Activated CD8-positive, alpha-beta memory T cell treated with anti-CD3 and anti-CD28 coated beads for 24 hours (primary cell): ENCODE results near the gene CYP2E1.
"Not testable (repeated sequence)": the region's sequence is repeated elsewhere in the genome, so short reads cannot be mapped to it uniquely, and the experiment has no call there.

Experiments
- DNase-seq: peaks from one replicate; pipeline ENCODE4 v3.0.0-alpha.2; 2020

CYP2E1 gene

DNA sequence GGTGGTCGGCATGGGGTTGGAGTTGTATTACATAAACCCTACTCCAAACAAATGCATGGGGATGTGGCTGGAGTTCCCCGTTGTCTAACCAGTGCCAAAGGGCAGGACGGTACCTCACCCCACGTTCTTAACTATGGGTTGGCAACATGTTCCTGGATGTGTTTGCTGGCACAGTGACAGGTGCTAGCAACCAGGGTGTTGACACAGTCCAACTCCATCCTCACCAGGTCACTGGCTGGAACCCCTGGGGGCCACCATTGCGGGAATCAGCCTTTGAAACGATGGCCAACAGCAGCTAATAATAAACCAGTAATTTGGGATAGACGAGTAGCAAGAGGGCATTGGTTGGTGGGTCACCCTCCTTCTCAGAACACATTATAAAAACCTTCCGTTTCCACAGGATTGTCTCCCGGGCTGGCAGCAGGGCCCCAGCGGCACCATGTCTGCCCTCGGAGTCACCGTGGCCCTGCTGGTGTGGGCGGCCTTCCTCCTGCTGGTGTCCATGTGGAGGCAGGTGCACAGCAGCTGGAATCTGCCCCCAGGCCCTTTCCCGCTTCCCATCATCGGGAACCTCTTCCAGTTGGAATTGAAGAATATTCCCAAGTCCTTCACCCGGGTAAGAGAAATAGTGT is at the start of gene CYP2E1:
CYP2E1 (plus strand) TSS at position 407 of the 632 bp plus-strand sequence; CDS start at position 440, 33 bp downstream.
- DNase-seq, result no peak

DNA sequence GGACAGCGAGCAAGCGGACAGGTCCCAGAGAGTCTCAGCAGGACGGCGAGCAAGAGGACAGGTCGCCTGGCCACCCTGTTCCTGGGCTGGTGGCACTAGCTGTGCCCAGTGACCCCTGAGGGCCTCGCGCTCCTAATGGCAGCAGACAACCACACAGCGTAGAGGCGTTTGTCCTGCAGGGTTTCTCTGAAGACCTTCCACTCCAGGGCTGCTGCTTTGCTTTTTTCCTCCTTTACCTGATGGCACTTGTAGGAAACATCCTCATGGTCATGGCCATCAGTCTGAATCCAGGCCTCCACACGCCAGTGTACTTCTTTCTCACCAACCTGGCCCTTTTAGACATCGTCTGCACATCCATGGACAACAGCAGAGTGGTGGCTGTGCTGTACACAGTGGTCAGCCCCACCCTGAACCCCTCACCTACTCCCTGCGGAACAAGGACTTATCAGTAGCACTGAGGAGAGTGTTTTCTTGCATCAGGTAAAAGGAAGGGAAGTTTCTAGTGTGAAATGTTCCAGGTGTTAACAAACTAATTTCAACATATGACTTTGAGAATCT is 46.0 kb upstream of the CYP2E1 start:
- DNase-seq, result no peak

DNA sequence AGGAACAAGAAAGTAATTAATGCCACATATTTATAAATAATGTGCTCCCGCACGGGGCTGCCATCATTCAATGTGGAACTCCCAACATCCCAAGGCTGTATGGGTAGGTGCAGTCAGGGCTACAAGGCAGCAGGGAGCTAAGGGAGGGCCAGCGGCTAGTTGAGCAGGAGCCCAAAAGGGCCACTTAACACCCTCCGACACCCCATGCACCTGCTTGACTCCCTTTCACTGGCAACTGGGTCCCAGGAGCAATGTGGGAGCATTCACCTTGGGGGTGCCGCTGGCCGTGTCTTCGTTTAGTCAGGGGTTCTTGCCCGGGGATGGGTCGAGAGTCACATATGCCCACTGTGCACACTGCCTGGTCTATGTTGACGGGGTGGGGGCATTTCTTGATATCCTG is 45.5 kb upstream of the CYP2E1 start:
- DNase-seq, result no peak

DNA sequence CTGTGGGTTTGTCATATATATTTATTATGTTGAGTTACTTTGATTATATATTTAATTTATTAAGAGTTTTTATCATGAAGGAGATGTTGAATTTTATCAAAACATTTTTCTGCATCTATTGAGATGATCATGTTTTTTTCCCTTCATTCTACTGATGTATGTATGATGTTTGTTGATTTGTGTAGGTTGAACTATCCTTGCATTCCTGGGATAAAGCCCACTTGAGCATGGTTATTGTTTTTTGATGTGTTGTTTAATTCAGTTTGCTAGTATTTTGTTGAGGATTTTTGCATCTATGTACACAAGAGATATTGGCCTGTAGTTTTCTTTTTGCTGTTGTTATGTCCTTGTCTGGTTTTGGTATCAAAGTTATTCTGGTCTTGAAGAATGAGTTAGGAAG is 42.3 kb upstream of the CYP2E1 start:
- DNase-seq, result no peak

DNA sequence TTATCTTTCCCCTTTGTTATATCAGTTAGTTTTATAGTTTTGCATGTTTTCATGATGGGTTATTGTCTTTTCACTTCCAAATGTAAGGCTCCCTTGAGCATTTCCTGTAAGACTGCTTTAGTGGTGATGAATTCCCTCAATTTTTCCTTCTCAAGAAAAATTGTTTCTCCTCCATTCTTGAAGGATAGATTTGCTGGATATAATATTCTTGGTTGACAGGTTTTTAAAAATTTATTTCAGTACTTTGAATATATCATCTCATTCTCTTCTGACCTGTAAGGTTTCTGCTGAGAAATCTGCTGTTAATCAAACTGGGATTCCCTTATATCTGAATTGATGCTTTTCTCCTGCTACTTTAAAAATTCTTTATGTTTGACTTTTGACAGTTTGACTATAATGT is 40.1 kb upstream of the CYP2E1 start:
- no peak for DNase-seq

DNA sequence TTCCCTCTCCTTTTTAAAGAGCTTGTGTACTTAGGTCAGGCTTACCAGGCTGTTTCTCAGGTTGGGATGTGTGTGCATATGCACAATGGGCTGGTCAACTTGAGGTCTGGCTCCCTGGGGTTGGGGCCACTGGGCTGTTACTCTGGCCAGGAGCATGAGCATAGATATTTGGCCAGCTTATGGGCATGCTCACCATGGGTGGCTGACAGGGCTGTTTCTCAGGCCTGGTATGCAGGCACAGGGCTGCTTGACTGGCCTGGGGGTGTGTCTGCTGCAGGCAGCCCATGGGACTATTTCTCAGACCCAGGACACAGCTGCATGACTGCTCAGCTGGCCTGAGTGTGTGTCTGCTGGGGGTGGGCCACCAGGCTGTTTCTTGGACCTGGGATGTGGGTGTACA is 38.8 kb upstream of the CYP2E1 start:
- DNase-seq, result no peak

DNA sequence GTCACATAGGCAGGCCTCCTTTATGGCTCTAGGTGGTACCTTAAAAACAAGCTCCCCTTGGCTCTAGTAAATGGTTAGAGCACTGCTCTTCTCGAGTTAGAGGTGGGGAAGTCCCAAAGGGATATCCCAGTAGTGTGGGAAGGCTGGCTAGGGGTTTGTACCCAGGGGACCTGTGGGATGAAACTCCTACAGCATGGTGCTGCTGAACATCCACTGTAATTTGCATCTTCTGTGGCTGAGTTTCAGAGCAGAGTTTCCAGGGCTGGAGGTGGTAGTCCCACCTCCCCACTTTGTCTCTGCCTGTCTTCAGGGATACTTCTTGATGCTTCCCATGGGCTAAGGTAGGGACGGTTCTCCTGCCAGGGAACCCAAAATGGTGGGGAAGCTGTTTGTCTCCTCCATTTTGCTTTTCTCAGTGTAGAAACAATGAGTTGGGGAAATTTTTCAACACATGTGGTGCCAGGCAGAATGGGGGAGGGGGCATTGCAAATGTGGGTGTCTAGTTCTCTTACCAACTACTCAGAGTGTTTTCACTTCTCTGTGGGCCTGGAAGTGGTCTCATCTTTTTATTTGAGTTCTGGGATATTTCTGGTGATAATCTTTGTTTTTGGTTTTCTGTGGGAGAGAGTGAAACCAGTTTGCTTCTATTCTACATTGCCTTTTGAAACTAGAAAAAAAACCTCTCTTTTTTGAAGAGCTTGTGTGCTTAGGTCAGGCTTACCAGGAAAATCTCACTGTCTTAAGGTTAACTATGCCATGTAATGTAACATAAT is 37.2 kb upstream of the CYP2E1 start:
- DNase-seq, result no peak

DNA sequence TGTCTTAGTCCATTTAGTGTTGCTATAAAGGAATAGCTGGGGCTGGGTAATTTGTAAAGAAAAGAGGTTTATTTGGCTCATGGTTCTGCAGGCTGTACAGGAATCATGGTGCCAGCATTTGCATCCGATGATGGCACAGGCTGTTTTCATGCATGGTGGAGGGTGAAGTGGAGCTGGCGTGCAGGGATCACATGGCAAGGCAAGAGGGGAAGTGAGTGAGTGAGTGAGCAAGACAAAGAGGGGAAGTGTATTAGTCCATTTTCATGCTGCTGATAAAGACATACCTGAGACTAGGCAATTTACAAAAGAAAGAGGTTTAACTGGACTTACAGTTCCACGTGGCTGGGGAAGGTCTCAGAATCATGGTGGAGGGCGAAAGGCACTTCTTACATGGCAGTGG is 33.6 kb upstream of the CYP2E1 start:
- not testable (repeated sequence) for DNase-seq

DNA sequence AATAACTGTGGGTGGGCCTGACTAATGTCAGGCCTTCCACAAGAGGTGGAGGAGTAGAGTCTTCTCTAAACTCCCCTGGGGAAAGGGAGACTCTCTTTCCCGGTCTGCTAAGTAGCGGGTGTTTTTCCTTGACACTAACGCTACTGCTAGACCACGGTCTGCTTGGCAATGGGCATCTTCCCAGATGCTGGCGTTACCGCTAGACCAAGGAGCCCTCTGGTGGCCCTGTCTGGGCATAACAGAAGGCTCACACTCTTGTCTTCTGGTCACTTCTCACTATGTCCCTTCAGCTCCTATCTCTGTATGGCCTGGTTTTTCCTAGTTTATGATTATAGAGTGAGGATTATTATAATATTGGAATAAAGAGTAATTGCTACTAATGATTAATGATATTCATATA is 29.8 kb upstream of the CYP2E1 start:
- not testable (repeated sequence) for DNase-seq

DNA sequence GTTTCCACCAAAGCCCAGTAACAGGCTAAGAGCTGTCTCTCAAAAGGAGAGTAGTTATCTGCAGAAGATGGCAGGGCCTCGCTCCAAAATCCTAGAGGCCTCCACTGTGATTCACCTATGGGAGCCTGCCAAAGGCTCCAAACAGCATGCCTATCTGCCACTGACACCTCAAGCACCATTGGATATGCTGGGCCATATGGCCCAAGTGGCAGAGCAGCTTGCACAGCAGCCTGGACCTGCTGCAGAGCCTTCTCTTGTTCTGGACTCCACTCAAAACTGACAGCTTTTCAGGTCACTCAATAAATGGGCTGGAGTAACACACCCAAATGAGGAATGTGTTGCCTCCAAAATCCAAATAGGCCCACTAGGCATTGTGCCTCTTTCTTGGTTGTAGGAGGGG is 28.0 kb upstream of the CYP2E1 start:
- DNase-seq, result not testable (repeated sequence)

DNA sequence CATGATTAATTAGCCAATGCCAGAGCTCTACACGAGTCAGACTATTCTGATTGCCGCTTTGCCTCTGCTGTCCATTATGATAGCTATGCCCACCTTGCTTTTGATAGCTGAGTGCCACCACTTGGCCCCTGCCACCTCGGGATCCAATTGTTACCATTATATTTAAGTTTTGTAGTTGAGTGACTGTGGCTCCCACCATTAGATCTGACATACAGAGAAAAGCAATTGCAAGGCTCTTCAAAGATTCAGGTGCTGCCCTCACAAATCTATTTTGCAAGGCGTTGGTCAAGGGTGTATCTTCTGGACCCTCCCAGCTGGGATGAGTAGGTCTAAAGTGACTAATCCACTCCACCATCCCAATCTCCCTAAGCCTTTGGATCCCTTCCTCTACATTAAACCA is 26.3 kb upstream of the CYP2E1 start:
- DNase-seq, result not testable (repeated sequence)

DNA sequence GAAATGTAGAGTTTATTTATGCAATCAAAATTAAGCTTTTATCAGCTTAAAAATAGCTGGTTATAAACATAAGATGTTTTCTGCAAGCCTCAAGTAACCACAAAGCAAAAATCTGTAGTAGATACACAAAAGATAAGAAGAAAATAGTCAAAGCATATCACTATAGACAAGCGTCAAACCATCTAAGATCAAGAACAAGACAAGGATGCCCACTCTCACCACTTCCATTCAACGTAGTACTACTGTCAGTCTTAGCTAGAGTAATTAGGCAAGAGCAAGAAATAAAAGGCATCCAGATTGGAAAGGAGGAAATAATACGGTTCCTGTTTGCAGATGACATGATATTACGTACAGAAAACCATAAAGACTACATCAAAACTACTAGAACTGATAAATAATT is 17.5 kb upstream of the CYP2E1 start:
- DNase-seq, result no peak

DNA sequence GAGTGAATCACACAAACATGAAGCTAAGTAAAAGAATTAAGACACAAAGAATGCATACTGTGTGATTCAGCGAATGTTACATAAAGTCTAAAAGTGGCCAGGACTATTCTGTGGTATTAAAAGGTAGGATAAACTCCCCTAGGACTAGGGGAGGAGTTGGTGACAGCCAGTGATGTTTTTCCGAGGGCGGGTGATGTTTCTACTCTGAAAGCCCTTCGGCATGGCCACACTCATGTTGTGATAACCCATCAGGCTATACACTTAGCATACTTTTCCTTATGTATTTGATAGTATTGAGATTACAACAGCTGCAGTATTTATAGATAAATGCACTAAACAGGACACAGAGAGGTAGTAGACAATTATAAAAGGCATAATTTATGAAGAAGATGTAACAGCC is 15.8 kb upstream of the CYP2E1 start:
- no peak for DNase-seq

DNA sequence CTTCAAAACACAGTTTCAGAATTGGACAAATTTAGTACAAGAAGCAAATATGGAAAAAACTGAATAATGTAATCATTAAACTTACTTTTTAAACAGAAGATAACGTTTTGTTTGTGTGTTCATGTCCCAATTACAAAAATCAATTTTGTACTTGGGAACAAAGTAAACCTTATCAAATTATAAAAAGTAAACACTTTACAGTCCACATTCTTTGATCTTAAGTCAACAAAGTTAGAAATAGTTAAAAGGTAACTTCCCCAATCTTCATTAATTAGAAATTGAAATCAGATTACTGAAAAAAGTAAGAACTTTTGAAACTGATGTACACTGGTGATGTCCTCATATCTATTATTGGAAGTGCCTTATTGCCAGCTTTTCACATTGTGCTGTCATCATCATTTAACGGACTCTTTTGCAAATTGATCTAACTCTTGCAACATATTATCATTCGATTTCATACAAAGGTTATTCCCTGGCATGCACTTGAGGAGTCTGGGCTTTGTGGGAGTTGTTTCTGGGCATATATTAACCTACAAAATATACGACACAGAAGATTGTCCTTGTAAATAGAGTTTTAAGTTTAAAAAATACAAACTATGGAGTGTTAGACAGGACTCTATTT is 15.1 kb upstream of the CYP2E1 start:
- DNase-seq, result no peak

DNA sequence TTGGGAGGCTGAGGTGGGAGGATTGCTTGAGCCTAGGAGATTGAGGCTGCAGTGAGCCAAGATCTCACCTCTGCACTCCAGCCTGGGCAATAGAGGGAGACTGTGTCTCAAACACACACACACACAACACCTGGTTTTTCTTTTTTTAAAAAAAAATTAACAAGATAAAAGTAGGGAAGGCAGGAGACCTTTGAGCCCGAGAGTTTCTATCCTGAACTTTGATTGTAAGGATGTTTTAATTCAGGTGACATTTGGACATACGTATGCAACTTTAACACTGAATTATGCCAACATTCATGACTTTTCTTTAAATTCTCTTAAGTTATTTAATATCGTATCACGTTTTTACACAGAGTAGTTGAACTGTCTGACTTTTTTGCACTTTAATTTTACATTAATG is 11.7 kb upstream of the CYP2E1 start:
- no peak for DNase-seq

DNA sequence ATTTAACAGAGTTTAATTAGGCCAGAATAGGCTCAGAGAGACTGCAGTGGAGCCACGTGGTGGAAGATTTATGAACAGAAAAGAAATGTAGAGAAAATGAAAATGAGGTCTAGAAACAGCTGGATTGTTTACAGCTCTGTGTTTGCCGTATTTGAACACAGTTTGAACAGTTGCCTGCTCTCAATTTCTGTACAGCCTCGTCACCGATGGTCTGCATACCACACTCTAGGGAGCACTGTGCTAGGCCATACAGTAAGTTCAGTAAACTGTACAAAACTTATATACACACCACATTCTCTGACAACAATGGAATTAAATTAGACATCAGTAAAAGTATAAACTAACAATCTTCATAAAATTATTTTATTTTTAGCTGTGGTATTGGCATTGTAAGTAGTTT is 11.1 kb upstream of the CYP2E1 start:
- no peak for DNase-seq

DNA sequence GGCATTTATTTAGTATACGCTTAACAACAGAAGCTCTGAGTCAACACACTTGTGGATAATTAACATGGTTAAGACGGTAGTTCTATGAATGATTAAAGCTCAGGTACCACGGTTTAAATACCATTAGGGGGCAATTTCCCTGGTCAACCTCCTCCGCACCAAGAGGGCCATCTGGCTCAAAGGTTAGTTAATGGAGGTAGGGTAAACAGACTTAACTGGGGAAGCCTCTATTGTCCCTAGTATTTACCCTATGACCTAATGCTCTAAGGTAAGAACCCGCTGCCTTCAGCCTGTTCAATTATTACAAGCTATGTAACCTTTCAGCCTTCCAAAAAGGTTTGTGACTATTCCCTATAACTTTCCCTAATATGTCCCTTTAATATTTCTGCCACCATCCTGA is 8.6 kb upstream of the CYP2E1 start:
- DNase-seq, result not testable (repeated sequence)

DNA sequence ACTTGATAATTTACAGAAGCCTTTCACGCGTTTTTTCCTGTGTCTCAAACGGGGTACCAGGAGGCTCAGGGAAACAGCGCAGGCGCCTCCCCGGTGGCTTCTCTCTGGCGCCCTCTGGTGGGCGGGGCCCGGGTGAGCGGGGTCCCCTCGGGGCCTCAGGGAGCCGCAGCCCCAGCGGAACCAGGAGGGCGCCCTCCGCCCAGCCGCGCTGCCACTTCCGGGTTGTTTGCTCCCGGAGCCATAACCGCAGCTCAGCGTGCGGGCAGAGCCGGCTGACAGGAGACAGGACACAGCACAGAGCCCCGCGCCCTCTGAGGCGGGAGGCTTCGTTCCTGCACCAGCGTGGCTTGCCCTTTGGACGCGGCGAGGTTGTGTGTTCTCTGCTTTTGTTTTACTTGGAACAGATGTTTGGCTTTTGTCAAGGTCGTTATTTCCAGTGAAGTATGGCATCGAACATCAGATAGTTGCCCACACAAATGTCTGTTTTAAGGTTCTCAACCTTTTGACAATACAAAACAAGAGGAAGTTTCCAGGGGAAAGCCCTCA is 6.9 kb upstream of the CYP2E1 start:
- DNase-seq, result peak; percentile 99

DNA sequence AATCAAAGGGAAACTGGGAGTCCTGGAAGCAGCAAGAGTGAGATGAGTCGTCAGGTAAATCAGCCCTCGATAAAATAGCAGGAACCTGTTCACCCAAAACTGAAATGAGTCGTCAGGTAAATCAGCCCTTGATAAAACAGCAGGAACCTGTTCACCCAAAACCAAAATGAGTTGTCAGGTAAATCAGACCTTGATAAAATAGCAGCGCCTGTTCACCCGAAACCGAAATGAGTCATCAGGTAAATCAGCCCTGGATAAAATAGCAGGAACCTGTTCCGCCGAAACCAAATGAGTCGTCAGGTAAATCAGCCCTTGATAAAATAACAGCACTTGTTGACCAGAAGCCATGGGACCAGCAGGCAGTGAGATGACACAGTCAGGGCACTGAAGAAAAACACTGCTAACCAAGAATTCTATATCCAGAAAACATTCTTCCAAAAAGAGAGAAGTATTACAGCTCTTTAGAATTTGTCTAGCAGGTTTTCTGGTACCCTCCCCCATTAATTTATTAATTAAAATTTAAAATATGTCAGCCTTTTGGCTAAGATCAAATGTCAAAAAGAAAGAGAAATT is 3.4 kb upstream of the CYP2E1 start:
- no peak for DNase-seq

DNA sequence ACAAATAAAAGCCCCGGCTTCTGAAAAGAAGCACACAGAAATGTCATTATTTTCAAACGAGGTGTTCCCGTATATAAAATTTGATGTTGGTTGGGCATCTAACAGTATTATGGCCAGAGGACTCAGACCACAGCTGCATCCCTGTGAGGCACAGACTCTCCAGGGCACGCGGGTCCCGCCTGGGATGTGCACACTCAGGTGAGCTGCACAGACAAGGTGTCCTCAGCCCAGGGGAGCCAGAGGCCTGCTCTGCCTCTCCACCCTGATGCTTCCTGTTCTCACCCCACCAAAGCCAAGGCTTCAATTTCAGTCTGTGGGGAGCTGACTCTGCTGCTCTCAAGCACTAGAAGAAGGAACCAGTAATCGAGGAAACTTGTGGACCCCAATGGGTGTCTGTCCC is 1.7 kb upstream of the CYP2E1 start:
- no peak for DNase-seq

DNA sequence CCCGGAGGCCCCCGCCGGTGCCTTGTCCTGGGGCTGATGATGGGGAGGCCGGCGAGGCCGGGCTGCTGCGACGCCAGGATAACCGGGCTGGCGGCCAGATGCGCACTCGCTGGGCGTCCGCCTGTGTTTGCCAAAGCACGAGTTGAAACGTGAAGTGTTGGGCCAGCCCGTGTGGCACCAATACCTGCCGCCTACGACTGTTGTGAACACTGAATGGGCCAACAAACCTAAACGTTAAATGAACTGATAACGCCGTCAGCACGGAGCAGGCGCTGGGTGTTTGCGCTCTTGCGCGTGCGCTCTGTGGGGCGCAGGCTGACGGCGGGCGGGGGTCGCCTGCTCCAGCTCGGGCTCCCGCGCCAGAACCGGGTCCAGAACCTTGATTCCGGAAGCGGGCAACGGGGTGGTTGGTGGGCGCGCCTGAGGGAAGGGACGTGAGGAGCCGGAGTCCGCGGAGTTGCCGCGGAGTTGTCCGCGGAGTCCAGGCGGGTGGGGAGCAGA is 658 bp downstream of the CYP2E1 start:
- no peak for DNase-seq

DNA sequence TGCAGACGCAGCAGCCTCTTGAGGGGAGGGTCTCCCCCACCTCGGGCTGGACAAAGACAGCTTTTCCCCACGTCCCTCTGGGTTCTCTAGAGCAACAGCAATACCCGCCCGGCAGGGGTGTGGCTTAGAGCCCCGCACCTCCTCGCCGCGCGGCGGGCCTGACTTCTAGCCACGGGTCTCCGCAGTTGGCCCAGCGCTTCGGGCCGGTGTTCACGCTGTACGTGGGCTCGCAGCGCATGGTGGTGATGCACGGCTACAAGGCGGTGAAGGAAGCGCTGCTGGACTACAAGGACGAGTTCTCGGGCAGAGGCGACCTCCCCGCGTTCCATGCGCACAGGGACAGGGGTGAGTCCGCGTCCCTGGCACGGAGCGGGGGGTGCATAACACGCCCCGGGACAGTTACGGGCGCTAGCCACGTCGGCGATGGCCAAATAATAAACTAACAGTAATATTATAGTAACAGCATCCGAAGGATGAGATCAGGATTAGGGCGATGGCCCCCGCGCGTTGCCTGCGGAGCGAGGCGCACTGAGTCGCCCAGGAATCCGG is 1.2 kb downstream of the CYP2E1 start:
- no peak for DNase-seq
